Ovary (tissue), 9 donors: ENCODE measurements around the gene LIMK2. TPM values are rescaled to one million over a fixed set of nuclear protein-coding genes. Genes with fewer than 3 reads are reported as not detected.
"Not testable (repeated sequence)": the region's sequence is repeated elsewhere in the genome, so short reads cannot be mapped to it uniquely, and the experiment has no call there.

Source experiments
- DNase-seq, 5 donors: peaks; one replicate each; pipeline ENCODE4 v3.0.0-alpha.2; 2019 to 2020
- H3K27ac ChIP-seq, 2 donors: fragments of 200-600 bp; one replicate each; pipeline versions ENCODE4 v1.5.1 to v1.8.0; 2019 to 2022
- H3K27me3 ChIP-seq: fragments of 200-600 bp; one replicate; pipeline ENCODE4 v1.8.0; 2022
- H3K36me3 ChIP-seq: fragments of 200-600 bp; sonication (generic); one replicate; pipeline ENCODE4 v1.5.1; 2019
- H3K4me1 ChIP-seq: one replicate; pipeline ENCODE4 v1.8.1; 2013; ENCODE audit warnings: mild to moderate bottlenecking, moderate library complexity; ENCODE audit not compliant: insufficient read depth
- H3K4me3 ChIP-seq: fragments of 200-600 bp; sonication (generic); one replicate; pipeline ENCODE4 v1.5.1; 2017
- H3K9me3 ChIP-seq, 2 donors: fragments of 200-600 bp in 1 of 2; sonication (generic) in 1 of 2; one replicate each; pipeline versions ENCODE4 v1.5.1 to v1.8.1; 2013 to 2019; ENCODE audit warnings: mild to moderate bottlenecking in 1 of 2, moderate library complexity in 1 of 2
- EP300 ChIP-seq: sonication (generic); formaldehyde crosslinking; IDR thresholded peaks from one replicate; pipeline ENCODE4 v1.6.1; 2017; ENCODE audit warnings: antibody characterized with exemption
- POLR2A ChIP-seq: fragments of 450-650 bp; IDR thresholded peaks from one replicate; pipeline ENCODE4 v1.6.1; 2017; ENCODE audit warnings: antibody characterized with exemption, mild to moderate bottlenecking, moderate library complexity
- WGBS, 3 donors: extraction: QIAGEN DNeasy Blood & Tissue Kit in 1 of 3; methylation state at CpG; one replicate each; pipeline versions ENCODE4 v1.1.5 to v1.1.7; 2013 to 2017; 5-methylcytosine and 5-hydroxymethylcytosine counted together
- intact Hi-C, 4 donors: fragments of 100-400 bp; cut with DNase I; formaldehyde crosslinking; loops; one replicate each; pipeline versions ENCODE4 v1.11.0 to v1.15.1; 2022 to 2023
- polyA plus RNA-seq, 2 donors: library from polyadenylated mRNA; stranded (reverse); fragments of 200-250 nt in 1 of 2; fragments of 350-450 nt in 1 of 2; fragmentation: Illumina TruSeq in 1 of 2; extraction: RNeasy Lipid Tissue Mini Kit (QIAGEN cat#74804) in 1 of 2; gene quantifications; one replicate each; pipeline ENCODE4 v1.2.3, GENCODE V29; 2013 to 2014
- total RNA-seq, 7 donors: library from RNA; depleted of rRNA in 2 of 7; stranded (reverse); fragments of >200 nt in 2 of 7; fragmentation: NEBNext Ultra II Directional in 3 of 7; extraction: Animal tissue kit (Norgen Biotek cat#: 25700) in 3 of 7; gene quantifications; one replicate each; pipeline versions ENCODE4 v1.1.0 to v1.2.4, GENCODE V29; 2016 to 2023
- TF ChIP-seq, protein P1 (sequence below), 3 donors: fragments of 450-650 bp in 2 of 3; fragments of 200-600 bp in 1 of 3; IDR thresholded peaks; one replicate each; pipeline versions ENCODE4 v1.5.1 to v1.8.0; 2016 to 2022; ENCODE audit warnings: antibody characterized with exemption in 3 of 3, mild to moderate bottlenecking in 1 of 3
- donor health status: DM: no; HTN: no; CAD: no; lungs with moderate emphysema.
- donor health status: DM: no; HTN: no; CAD: no.
- donor health status: Bipolar disorder and iron deficiency.
- donor health status: DM: yes; HTN: yes; CAD: no.
- donor health status: DM: no; HTN: no; CAD: no.
- donor health status: DM: yes; HTN: yes; CAD: no.

The LIMK2 gene
- total and polyA plus RNA-seq, 9 donors: 19.0 to 63.7 (median 33.9) TPM

DNA sequence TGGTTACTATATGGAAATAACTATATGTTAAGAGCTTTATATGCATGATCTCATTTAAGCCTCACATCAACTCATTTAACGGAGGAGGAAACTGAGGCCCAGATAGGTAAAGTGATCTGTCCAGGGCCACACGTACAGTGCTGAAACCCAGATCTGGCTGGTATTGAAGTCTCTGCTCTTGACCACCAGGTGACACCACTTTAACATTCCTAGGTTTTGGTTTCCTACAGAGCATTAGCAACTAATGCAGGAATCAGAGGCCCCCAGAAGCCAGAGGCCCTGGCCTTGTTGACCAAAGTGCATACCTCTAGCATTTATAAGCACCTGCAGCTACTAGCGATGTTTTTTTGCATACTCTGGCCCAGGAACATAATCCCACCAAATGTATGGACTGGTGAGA, 12.9 kb upstream of the LIMK2 start:
- no peak overlapping the region for H3K4me3 ChIP-seq
- H3K27ac ChIP-seq: no peak overlapping the region
- no peaks in the 10 kb centered on the region for H3K36me3 ChIP-seq
- DNase-seq: no peak
- WGBS, 3 donors: 81 to 94% (median 90%) methylated on average over 3 of the region's 3 CpGs
- intact Hi-C loops: no loop called here
- H3K4me1 ChIP-seq: no peaks in the 10 kb centered on the region
- H3K9me3 ChIP-seq: no peaks in the 10 kb centered on the region
- no peaks in the 10 kb centered on the region for H3K27me3 ChIP-seq
- TF ChIP-seq EP300: no peak
- TF ChIP-seq POLR2A: no peak
- TF ChIP-seq, protein P1, sequence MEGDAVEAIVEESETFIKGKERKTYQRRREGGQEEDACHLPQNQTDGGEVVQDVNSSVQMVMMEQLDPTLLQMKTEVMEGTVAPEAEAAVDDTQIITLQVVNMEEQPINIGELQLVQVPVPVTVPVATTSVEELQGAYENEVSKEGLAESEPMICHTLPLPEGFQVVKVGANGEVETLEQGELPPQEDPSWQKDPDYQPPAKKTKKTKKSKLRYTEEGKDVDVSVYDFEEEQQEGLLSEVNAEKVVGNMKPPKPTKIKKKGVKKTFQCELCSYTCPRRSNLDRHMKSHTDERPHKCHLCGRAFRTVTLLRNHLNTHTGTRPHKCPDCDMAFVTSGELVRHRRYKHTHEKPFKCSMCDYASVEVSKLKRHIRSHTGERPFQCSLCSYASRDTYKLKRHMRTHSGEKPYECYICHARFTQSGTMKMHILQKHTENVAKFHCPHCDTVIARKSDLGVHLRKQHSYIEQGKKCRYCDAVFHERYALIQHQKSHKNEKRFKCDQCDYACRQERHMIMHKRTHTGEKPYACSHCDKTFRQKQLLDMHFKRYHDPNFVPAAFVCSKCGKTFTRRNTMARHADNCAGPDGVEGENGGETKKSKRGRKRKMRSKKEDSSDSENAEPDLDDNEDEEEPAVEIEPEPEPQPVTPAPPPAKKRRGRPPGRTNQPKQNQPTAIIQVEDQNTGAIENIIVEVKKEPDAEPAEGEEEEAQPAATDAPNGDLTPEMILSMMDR (IDR thresholded peaks at IDR 0.05): no peak

DNA sequence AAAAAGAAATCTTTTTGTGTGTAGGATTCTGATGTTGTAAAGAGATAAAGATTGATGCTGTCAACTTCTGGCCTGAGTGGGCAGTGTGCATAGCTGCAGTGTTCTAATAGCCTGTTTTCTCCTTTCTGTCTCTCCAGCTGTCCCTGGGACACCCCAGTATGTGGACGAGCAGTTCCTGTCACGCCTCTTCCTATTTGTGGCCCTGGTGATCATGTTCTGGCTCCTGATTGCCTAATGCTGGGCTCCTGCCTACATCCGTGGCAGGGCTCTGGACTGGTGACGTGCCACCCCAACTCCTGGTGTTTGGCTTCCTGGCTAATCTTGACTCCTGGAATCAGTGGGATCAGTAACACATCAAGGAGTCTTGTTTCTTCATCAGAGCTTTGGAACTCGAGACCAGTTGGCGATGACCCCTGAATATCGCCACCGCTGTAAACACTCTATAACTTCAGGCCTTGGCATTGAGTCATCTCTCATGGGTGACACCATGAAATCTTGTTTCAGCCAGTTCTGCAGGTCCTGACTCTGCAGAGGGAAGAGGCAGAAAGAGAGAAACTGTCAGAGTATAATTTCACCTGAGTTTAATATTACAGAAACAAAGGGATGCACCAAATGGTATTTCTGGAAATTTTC, 7.6 kb upstream of the LIMK2 start:
- H3K4me3 ChIP-seq, H3K36me3 ChIP-seq, H3K9me3 ChIP-seq, DNase-seq, H3K27ac ChIP-seq, H3K4me1 ChIP-seq, H3K27me3 ChIP-seq: not testable (repeated sequence)
- intact Hi-C loops: loop anchor here in 1 of 4 donors (5.0 kb wide), 1 partner anchor 1423 kb away; no protein-coding TSS in a partner anchor
- WGBS, 3 donors: 92 to 95% (median 93%) methylated on average over 8 of the region's 8 CpGs

GRCh38 chr22:31205059-31205458, 7.0 kb upstream of the LIMK2 start:
- DNase-seq, intact Hi-C loops, H3K36me3 ChIP-seq, H3K27me3 ChIP-seq, H3K9me3 ChIP-seq, H3K4me1 ChIP-seq, H3K27ac ChIP-seq, H3K4me3 ChIP-seq: not testable (repeated sequence)
- WGBS, 3 donors: 62 to 74% (median 67%) methylated on average over 4 of the region's 4 CpGs

- H3K4me1 ChIP-seq, H3K27me3 ChIP-seq, H3K27ac ChIP-seq, DNase-seq, intact Hi-C loops, H3K4me3 ChIP-seq, H3K9me3 ChIP-seq, H3K36me3 ChIP-seq: not testable (repeated sequence)
- WGBS, 3 donors: 64 to 75% (median 67%) methylated on average over 3 of the region's 3 CpGs
These were observed 5.6 kb upstream of the LIMK2 start for GRCh38 chr22:31206460-31206859.

DNA sequence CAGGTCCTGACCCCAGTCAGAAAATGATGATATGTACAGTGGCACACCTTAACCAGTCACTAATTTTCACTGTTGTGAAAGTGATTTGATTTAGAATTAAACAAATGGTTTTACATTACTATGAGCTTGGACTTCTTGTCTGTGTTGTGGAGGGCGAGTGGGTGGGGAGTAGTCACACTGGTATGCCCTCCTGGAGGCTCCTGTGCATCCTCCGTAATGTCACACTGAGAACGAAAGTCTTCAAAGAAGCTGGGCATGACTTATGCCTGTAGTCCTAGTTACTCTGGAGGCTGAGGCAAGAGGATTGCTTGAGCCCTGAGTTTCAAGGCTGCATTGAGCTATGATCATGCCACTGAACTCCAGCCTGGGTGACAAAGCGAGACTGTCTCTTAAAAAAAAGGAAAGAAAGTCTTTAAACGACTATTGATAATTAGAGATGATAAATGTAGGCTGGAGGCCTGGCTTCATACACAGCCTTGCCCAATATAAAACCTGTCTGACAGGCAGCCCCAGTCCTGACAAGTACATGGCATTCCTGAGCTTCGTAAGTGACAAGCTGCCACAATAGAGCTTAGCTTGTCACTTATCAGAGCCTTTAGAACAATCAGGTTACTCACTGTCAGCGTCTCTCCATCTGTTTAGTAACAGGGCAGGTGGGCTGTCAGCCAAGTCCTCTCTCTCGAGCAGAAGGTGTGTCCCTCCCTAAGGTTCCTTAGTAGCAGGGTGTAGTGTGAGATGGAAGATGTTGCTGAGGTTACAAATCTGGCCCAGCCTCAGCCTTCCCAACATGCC, 5.0 kb upstream of the LIMK2 start:
- no peaks in the 10 kb centered on the region for H3K36me3 ChIP-seq
- DNase-seq: no peak
- WGBS, 3 donors: 68 to 73% (median 73%) methylated on average over 8 of the region's 8 CpGs
- no peak overlapping the region for H3K4me3 ChIP-seq
- H3K27me3 ChIP-seq: no peaks in the 10 kb centered on the region
- no peaks in the 10 kb centered on the region for H3K9me3 ChIP-seq
- no peaks in the 10 kb centered on the region for H3K4me1 ChIP-seq
- TF ChIP-seq EP300: no peak
- TF ChIP-seq POLR2A: no peak
- TF ChIP-seq, protein P1 (IDR thresholded peaks at IDR 0.05): no peak
- intact Hi-C loops: no loop called here
- H3K27ac ChIP-seq: no peak overlapping the region
